Activated CD4-positive, alpha-beta T cell treated with anti-CD3 and anti-CD28 coated beads for 36 hours (primary cell): ENCODE measurements around the gene CPXM2. TPM values are rescaled to one million over a fixed set of nuclear protein-coding genes. Genes with fewer than 3 reads are reported as not detected.

Source experiments
- ATAC-seq: fragments of 200-7000 bp; cut with Tn5 transposase; one replicate; pipeline ENCODE4 v1.10.0; 2021; ENCODE audit warnings: mild to moderate bottlenecking, moderate library complexity
- CTCF ChIA-PET: fragments of 350-600 bp; sonication (Branson Sonifier 250); formaldehyde crosslinking; loops from one replicate; lab custom pipeline; 2021; ENCODE audit warnings: antibody characterized with exemption; lab: Charles Lee
- POLR2A ChIA-PET: fragments of 350-600 bp; sonication (Branson Sonifier 250); formaldehyde crosslinking; loops from one replicate; lab custom pipeline; 2021; ENCODE audit warnings: antibody characterized with exemption, inconsistent platforms; lab: Charles Lee
- DNase-seq: peaks from one replicate; pipeline ENCODE4 v3.0.0-alpha.2; 2020
- H3K27ac Mint-ChIP-seq: one replicate; pipeline ENCODE4 v1.8.0; 2021; ENCODE audit warnings: mixed read lengths
- H3K27me3 Mint-ChIP-seq: one replicate; pipeline ENCODE4 v1.8.0; 2021; ENCODE audit warnings: mixed read lengths
- H3K36me3 Mint-ChIP-seq: one replicate; pipeline ENCODE4 v1.8.0; 2021; ENCODE audit warnings: low read depth, mixed read lengths
- H3K4me1 Mint-ChIP-seq: one replicate; pipeline ENCODE4 v1.8.0; 2021; ENCODE audit warnings: mixed read lengths
- H3K4me3 Mint-ChIP-seq: one replicate; pipeline ENCODE4 v1.8.0; 2021; ENCODE audit warnings: mild to moderate bottlenecking, moderate library complexity, mixed read lengths
- H3K9me3 Mint-ChIP-seq: one replicate; pipeline ENCODE4 v1.8.0; 2021; ENCODE audit warnings: low read depth, mixed read lengths
- intact Hi-C, 2 experiments: fragments of 100-400 bp; cut with DNase I in 1 of 2; cut with micrococcal nuclease in 1 of 2; formaldehyde crosslinking; loops; one replicate each; pipeline versions ENCODE4 v1.14.2 to v1.15.1; 2022 to 2024; cut with DNase I, micrococcal nuclease
- total RNA-seq, 2 experiments: library from RNA; stranded (reverse); gene quantifications; one replicate each; pipeline ENCODE4 v1.2.3, GENCODE V29; 2021

Gene CPXM2
- total RNA-seq, 2 experiments from 2014 or later: not detected

GRCh38 chr10:123916775-123917174 is 25.2 kb upstream of the CPXM2 start:
- ATAC-seq (no peak), DNase-seq (no peak)
- no peak overlapping the region for H3K27ac Mint-ChIP-seq
- no peaks in the 10 kb centered on the region for H3K36me3 Mint-ChIP-seq
- no peaks in the 10 kb centered on the region for H3K4me1 Mint-ChIP-seq
- POLR2A ChIA-PET: no interaction called here
- intact Hi-C loops: no loop called here
- H3K27me3 Mint-ChIP-seq: peaks cover 23% of the 10 kb centered on the region
- H3K4me3 Mint-ChIP-seq: no peak overlapping the region
- CTCF ChIA-PET: interaction anchor here (0.6 kb wide), 1 partner anchor 334 kb away, joined by 3 read pairs; no protein-coding TSS in a partner anchor
- peaks cover 9% of the 10 kb centered on the region for H3K9me3 Mint-ChIP-seq

GRCh38 chr10:123913688-123914268 is 22.2 kb upstream of the CPXM2 start:
- no peak for DNase-seq
- Mint-ChIP-seq H3K4me3 (no peak overlapping the region), H3K27me3 (peaks cover 36% of the 10 kb centered on the region), H3K4me1 (no peaks in the 10 kb centered on the region), H3K36me3 (no peaks in the 10 kb centered on the region), H3K27ac (no peak overlapping the region), H3K9me3 (no peaks in the 10 kb centered on the region)
- ChIA-PET POLR2A (no interaction called here), CTCF (interaction anchor here (1.0 kb wide), 1 partner anchor 16 kb away, joined by 3 read pairs; no protein-coding TSS in a partner anchor)
- intact Hi-C loops: no loop called here
- ATAC-seq: no peak

GRCh38 chr10:123912871-123913270 is 21.3 kb upstream of the CPXM2 start:
- ChIA-PET POLR2A (no interaction called here), CTCF (no interaction called here)
- DNase-seq: no peak
- no peak overlapping the region for H3K27ac Mint-ChIP-seq
- no peaks in the 10 kb centered on the region for H3K4me1 Mint-ChIP-seq
- H3K36me3 Mint-ChIP-seq: no peaks in the 10 kb centered on the region
- peaks cover 41% of the 10 kb centered on the region for H3K27me3 Mint-ChIP-seq
- no peak overlapping the region for H3K4me3 Mint-ChIP-seq
- no peaks in the 10 kb centered on the region for H3K9me3 Mint-ChIP-seq
- intact Hi-C loops: no loop called here
- ATAC-seq: no peak

GRCh38 chr10:123912466-123912865 is 20.9 kb upstream of the CPXM2 start:
- peaks cover 43% of the 10 kb centered on the region for H3K27me3 Mint-ChIP-seq
- DNase-seq (no peak), ATAC-seq (no peak)
- H3K4me3 Mint-ChIP-seq: no peak overlapping the region
- no peaks in the 10 kb centered on the region for H3K4me1 Mint-ChIP-seq
- no peak overlapping the region for H3K27ac Mint-ChIP-seq
- no peaks in the 10 kb centered on the region for H3K36me3 Mint-ChIP-seq
- ChIA-PET CTCF (no interaction called here), POLR2A (no interaction called here)
- no peaks in the 10 kb centered on the region for H3K9me3 Mint-ChIP-seq
- intact Hi-C loops: no loop called here

DNA sequence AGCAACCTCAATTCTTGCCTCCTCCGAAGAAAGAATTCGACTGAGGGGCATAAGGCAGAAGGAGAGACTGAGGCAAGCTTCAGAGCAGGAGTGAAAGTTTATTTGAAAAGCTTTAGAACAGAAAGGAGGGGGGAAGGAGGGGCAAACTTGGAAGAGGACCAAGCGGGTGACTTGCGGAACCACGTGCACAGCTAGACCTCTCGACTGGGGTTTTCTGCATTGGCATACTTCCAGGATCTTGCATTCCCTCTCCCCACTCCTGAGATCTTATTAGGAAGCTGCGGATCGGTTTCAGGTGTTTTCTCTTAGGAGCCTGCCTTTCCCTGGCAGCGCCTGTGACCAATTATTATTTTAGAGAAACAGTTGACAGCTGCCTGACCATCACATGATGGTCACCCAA is 20.3 kb upstream of the CPXM2 start:
- H3K4me1 Mint-ChIP-seq: no peaks in the 10 kb centered on the region
- CTCF ChIA-PET: interaction anchor here (0.6 kb wide), 1 partner anchor 26 kb away, joined by 3 read pairs; no protein-coding TSS in a partner anchor
- H3K36me3 Mint-ChIP-seq: no peaks in the 10 kb centered on the region

GRCh38 chr10:123909866-123910265 is 18.3 kb upstream of the CPXM2 start:
- H3K27ac Mint-ChIP-seq: no peak overlapping the region
- H3K36me3 Mint-ChIP-seq: no peaks in the 10 kb centered on the region
- ATAC-seq: no peak
- no peaks in the 10 kb centered on the region for H3K9me3 Mint-ChIP-seq
- peaks cover 41% of the 10 kb centered on the region for H3K27me3 Mint-ChIP-seq
- no peak overlapping the region for H3K4me3 Mint-ChIP-seq
- no peaks in the 10 kb centered on the region for H3K4me1 Mint-ChIP-seq
- POLR2A ChIA-PET: no interaction called here
- intact Hi-C loops: no loop called here
- CTCF ChIA-PET: no interaction called here
- no peak for DNase-seq

More for the DNA sequence above, 20.3 kb upstream of the CPXM2 start:
- intact Hi-C loops: no loop called here
- ATAC-seq (no peak), DNase-seq (no peak)
- POLR2A ChIA-PET: no interaction called here
- Mint-ChIP-seq H3K4me3 (no peak overlapping the region), H3K27me3 (peaks cover 42% of the 10 kb centered on the region), H3K27ac (no peak overlapping the region), H3K9me3 (no peaks in the 10 kb centered on the region)

DNA sequence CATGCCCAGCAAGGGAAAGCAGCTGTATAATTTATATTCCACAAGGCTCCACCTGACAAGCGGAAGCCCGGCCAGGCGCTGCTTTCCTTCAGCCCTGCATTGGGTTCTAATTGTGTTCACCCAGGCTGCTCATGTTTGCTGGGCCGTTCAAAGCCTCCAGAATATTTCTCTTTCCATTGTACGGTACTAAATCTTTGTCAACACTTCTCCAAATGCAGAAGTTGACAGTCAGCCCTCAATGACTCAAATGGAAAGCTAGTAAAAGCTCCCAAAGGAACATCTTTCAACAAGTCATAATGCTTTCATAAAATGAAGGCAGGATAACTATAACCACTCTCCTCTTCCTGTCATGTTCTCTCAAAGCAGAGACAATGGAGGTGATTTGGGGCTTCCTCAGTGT is 17.8 kb upstream of the CPXM2 start:
- Mint-ChIP-seq H3K36me3 (no peaks in the 10 kb centered on the region), H3K4me3 (no peak overlapping the region), H3K27me3 (peaks cover 37% of the 10 kb centered on the region), H3K27ac (no peak overlapping the region), H3K4me1 (no peaks in the 10 kb centered on the region), H3K9me3 (no peaks in the 10 kb centered on the region)
- intact Hi-C loops: no loop called here
- ATAC-seq (no peak), DNase-seq (no peak)
- ChIA-PET POLR2A (no interaction called here), CTCF (no interaction called here)

- no peaks in the 10 kb centered on the region for H3K9me3 Mint-ChIP-seq
- CTCF ChIA-PET: interaction anchor here (0.7 kb wide), 1 partner anchor 1252 kb away, joined by 3 read pairs; no protein-coding TSS in a partner anchor
- H3K4me1 Mint-ChIP-seq: no peaks in the 10 kb centered on the region
- H3K27ac Mint-ChIP-seq: no peak overlapping the region
- DNase-seq (no peak), ATAC-seq (no peak)
- intact Hi-C loops: no loop called here
- H3K4me3 Mint-ChIP-seq: no peak overlapping the region
- POLR2A ChIA-PET: no interaction called here
- H3K36me3 Mint-ChIP-seq: no peaks in the 10 kb centered on the region
- H3K27me3 Mint-ChIP-seq: peaks cover 34% of the 10 kb centered on the region
Measured at GRCh38 chr10:123908379-123908778, 16.8 kb upstream of the CPXM2 start.

DNA sequence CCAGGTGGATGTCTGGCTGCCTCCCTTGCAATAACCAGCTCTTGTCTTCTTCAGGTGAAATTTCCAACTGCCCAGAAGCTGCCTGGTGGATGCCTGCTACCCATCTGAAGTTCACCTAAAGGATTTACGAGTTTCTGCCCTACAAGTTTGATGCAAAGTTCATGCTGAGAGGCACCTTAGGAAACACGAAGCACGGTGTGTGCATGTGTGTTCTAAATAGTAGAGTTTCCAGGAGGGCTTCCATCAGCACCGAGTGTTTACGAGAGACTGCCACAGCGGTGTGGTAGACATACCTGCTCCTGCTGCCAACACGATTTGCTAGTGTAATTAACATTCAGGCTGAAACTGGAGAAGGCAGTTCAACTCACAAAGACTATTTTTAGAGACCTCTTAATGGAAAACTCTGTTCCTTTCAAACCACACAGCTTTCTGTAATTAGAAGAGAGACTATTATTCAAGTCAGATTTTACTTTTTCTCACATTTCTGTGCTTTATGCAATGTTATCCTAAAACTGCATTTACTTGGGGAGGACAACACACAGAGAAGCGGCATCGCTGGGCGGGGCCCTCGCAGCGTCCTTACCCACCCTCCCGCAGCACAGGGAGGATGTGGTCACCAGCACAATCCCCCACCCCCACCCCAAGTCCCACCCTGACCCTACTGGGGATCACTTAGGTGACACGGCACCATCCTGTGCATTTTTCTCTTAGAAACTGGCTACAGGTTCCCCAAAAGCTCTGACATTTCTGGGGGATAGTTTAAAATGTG is 15.5 kb upstream of the CPXM2 start:
- ATAC-seq (no peak), DNase-seq (no peak)
- no peak overlapping the region for H3K4me3 Mint-ChIP-seq
- H3K27me3 Mint-ChIP-seq: peaks cover 26% of the 10 kb centered on the region
- no peak overlapping the region for H3K27ac Mint-ChIP-seq
- H3K9me3 Mint-ChIP-seq: no peaks in the 10 kb centered on the region
- intact Hi-C loops: no loop called here
- no peaks in the 10 kb centered on the region for H3K4me1 Mint-ChIP-seq
- POLR2A ChIA-PET: no interaction called here
- no peaks in the 10 kb centered on the region for H3K36me3 Mint-ChIP-seq
- CTCF ChIA-PET: no interaction called here

GRCh38 chr10:123906296-123906695 is 14.7 kb upstream of the CPXM2 start:
- no peaks in the 10 kb centered on the region for H3K4me1 Mint-ChIP-seq
- H3K27me3 Mint-ChIP-seq: peaks cover 25% of the 10 kb centered on the region
- H3K4me3 Mint-ChIP-seq: no peak overlapping the region
- CTCF ChIA-PET: no interaction called here
- DNase-seq: no peak
- no peak for ATAC-seq
- POLR2A ChIA-PET: no interaction called here
- intact Hi-C loops: no loop called here
- H3K9me3 Mint-ChIP-seq: no peaks in the 10 kb centered on the region
- no peaks in the 10 kb centered on the region for H3K36me3 Mint-ChIP-seq
- no peak overlapping the region for H3K27ac Mint-ChIP-seq

GRCh38 chr10:123904834-123905409 is 13.3 kb upstream of the CPXM2 start:
- intact Hi-C loops: no loop called here
- Mint-ChIP-seq H3K4me3 (no peak overlapping the region), H3K27ac (no peak overlapping the region), H3K36me3 (no peaks in the 10 kb centered on the region), H3K4me1 (no peaks in the 10 kb centered on the region), H3K9me3 (no peaks in the 10 kb centered on the region), H3K27me3 (peaks cover 16% of the 10 kb centered on the region)
- POLR2A ChIA-PET: no interaction called here
- no peak for DNase-seq
- CTCF ChIA-PET: no interaction called here
- no peak for ATAC-seq

GRCh38 chr10:123903621-123904020 is 12.0 kb upstream of the CPXM2 start:
- H3K27me3 Mint-ChIP-seq: peaks cover 12% of the 10 kb centered on the region
- H3K4me1 Mint-ChIP-seq: no peaks in the 10 kb centered on the region
- intact Hi-C loops: no loop called here
- no peaks in the 10 kb centered on the region for H3K36me3 Mint-ChIP-seq
- H3K9me3 Mint-ChIP-seq: no peaks in the 10 kb centered on the region
- H3K27ac Mint-ChIP-seq: no peak overlapping the region
- ChIA-PET CTCF (interaction anchor here (0.6 kb wide), 1 partner anchor 321 kb away, joined by 3 read pairs; no protein-coding TSS in a partner anchor), POLR2A (no interaction called here)
- H3K4me3 Mint-ChIP-seq: no peak overlapping the region
- no peak for DNase-seq
- no peak for ATAC-seq
